GM12878 (cell line): ENCODE data around the gene XPNPEP3. TPM values are rescaled to one million over a fixed set of nuclear protein-coding genes. Genes with fewer than 3 reads are reported as not detected.

Experiments used
- ATAC-seq: fragments of 200-7000 bp; cut with Tn5 transposase; 3 replicates; pipeline ENCODE4 v1.9.1; 2020; ENCODE audit warnings: mild to moderate bottlenecking, moderate library complexity
- BruUV-seq: library from RNA; stranded (reverse); fragments of 400-500 nt; replicated peaks from 2 replicates; lab custom pipeline; 2021; lab: Mats Ljungman, UMichigan
- CTCF ChIA-PET: fragments of 300-600 bp; sonication (Branson Sonifier 250); formaldehyde crosslinking; extraction: SDS; loops from one replicate; lab custom pipeline; 2021; ENCODE audit warnings: inconsistent platforms; lab: Yijun Ruan, JAX
- POLR2A ChIA-PET: fragments of 350-600 bp; formaldehyde crosslinking; extraction: SDS; loops from one replicate; lab custom pipeline; 2021; ENCODE audit warnings: inconsistent platforms; lab: Charles Lee
- RAD21 ChIA-PET: fragments of 300-600 bp; sonication (Branson Sonifier 250); formaldehyde crosslinking; loops from one replicate; lab custom pipeline; 2023; ENCODE audit warnings: antibody characterized with exemption; ENCODE audit not compliant: unreplicated experiment; lab: Charles Lee
- SMC1A ChIA-PET: fragments of 300-600 bp; sonication (Branson Sonifier 250); formaldehyde crosslinking; loops from one replicate; lab custom pipeline; 2023; ENCODE audit not compliant: unreplicated experiment, uncharacterized antibody; lab: Charles Lee
- DNase-seq: peaks from one replicate; pipeline ENCODE4 v3.0.0-alpha.2; 2011; ENCODE audit warnings: low read depth, low spot score
- FAIRE-seq: peaks from 3 replicates; lab custom pipeline; 2011; peaks lifted over from hg19 to GRCh38; lab: Jason Lieb, UNC
- H2AFZ ChIP-seq: 2 replicates; pipeline ENCODE4 v1.6.0; 2011; ENCODE audit warnings: low read depth, low read length, control low read depth; ENCODE audit not compliant: control insufficient read depth
- H3K27ac ChIP-seq: 2 replicates; pipeline ENCODE4 v1.5.1; 2011; ENCODE audit warnings: control low read depth; ENCODE audit not compliant: control insufficient read depth, insufficient read depth
- H3K27me3 ChIP-seq, 2 experiments: replicated peaks in 1 of 2; 2 replicates each; pipeline versions ENCODE4 v1.6.0 to v1.6.1; 2011; ENCODE audit warnings: low read length in 1 of 2; ENCODE audit not compliant: control insufficient read depth in 2 of 2, insufficient read depth in 2 of 2
- H3K36me3 ChIP-seq, 2 experiments: 2 replicates each; pipeline ENCODE4 v1.5.1; 2011; ENCODE audit warnings: low read length in 1 of 2; ENCODE audit not compliant: control insufficient read depth in 2 of 2, insufficient read depth in 2 of 2
- H3K4me1 ChIP-seq: 2 replicates; pipeline ENCODE4 v1.6.1; 2011; ENCODE audit warnings: mild to moderate bottlenecking, low read length, moderate library complexity, mixed read lengths; ENCODE audit not compliant: control insufficient read depth, insufficient read depth
- H3K4me2 ChIP-seq: 2 replicates; pipeline ENCODE4 v1.6.0; 2011; ENCODE audit warnings: control low read depth; ENCODE audit not compliant: control insufficient read depth, insufficient read depth
- H3K4me3 ChIP-seq: fragments of 200-600 bp; sonication (generic); 2 replicates; pipeline ENCODE4 v1.5.1; 2016
- H3K79me2 ChIP-seq: 2 replicates; pipeline ENCODE4 v1.6.0; 2011; ENCODE audit warnings: low read length; ENCODE audit not compliant: control insufficient read depth, insufficient read depth
- H3K9ac ChIP-seq: 2 replicates; pipeline ENCODE4 v1.8.0; 2011; ENCODE audit warnings: low read length, control low read depth, mixed read lengths; ENCODE audit not compliant: control insufficient read depth, insufficient read depth
- H3K9me3 ChIP-seq: replicated peaks from 3 replicates; pipeline ENCODE4 v1.5.1; 2011; ENCODE audit warnings: mild to moderate bottlenecking, low read length; ENCODE audit not compliant: control insufficient read depth, insufficient read depth
- H4K20me1 ChIP-seq: 2 replicates; pipeline ENCODE4 v1.6.0; 2011; ENCODE audit not compliant: control insufficient read depth, insufficient read depth
- CBX5 ChIP-seq: sonication (generic); IDR thresholded peaks from 2 replicates; pipeline ENCODE4 v1.6.1; 2016; ENCODE audit warnings: low read depth, moderate library complexity, mild to moderate bottlenecking, inconsistent platforms
- EP300 ChIP-seq, 2 experiments: fragments of 150-350 bp in 1 of 2; IDR thresholded peaks; 2 replicates each; pipeline ENCODE4 v1.6.1; 2011 to 2012; ENCODE audit warnings: low read depth in 2 of 2, low read length in 2 of 2, borderline replicate concordance in 1 of 2, improper control_type of control experiment in 1 of 2, inconsistent platforms in 1 of 2; ENCODE audit not compliant: control insufficient read depth in 1 of 2
- FOXM1 ChIP-seq: IDR thresholded peaks from 2 replicates; pipeline ENCODE4 v1.6.1; 2012; ENCODE audit warnings: low read depth, mild to moderate bottlenecking, inconsistent platforms, low read length, moderate library complexity
- RBBP5 ChIP-seq: fragments of 200-600 bp; sonication (generic); conservative IDR thresholded peaks from 2 replicates; pipeline ENCODE4 v1.6.1; 2016
- RCOR1 ChIP-seq: conservative IDR thresholded peaks from 2 replicates; pipeline ENCODE4 v1.6.1; 2012; ENCODE audit warnings: low read depth, low read length, improper control_type of control experiment
- SP1 ChIP-seq: IDR thresholded peaks from one replicate; pipeline ENCODE4 v1.6.1; 2011; ENCODE audit warnings: low read depth, low read length
- WGBS: methylation state at CpG from one replicate; pipeline ENCODE4 v1.1.6; 2016; ENCODE audit warnings: low lambda C conversion rate; ENCODE audit not compliant: insufficient replicate concordance, insufficient coverage; ENCODE audit errors: missing lambda C conversion rate; 5-methylcytosine and 5-hydroxymethylcytosine counted together
- in situ Hi-C: fragments of 300-500 bp; cut with MboI; formaldehyde crosslinking; loops from 9 replicates; pipeline ENCODE4 v1.14.3; 2018; ENCODE audit warnings: mixed read lengths
- intact Hi-C: fragments of 100-400 bp; cut with micrococcal nuclease; formaldehyde crosslinking; loops from one replicate; pipeline ENCODE4 v1.14.2; 2022; ENCODE audit not compliant: unreplicated experiment
- polyA plus RNA-seq, 11 experiments: library from polyadenylated mRNA; depleted of rRNA in 4 of 11; unstranded in 6 of 11; stranded (reverse) in 5 of 11; fragments of >200 nt; fragmentation: Nextera tagmentation in 4 of 11; fragmentation: Illumina TruSeq in 1 of 11; extraction: Ambion mirVana in 4 of 11; extraction: Trizol in 1 of 11; gene quantifications; 1 replicate in 1 of 11; 2 replicates in 10 of 11; pipeline versions ENCODE4 v1.2.1 to v1.2.3, GENCODE V29; 2011 to 2016; ENCODE audit warnings: inconsistent platforms in 2 of 11, missing spikeins in 2 of 11, low read depth in 1 of 11
- total RNA-seq, 4 experiments: library from RNA; depleted of rRNA in 3 of 4; stranded (reverse); fragments of >200 nt in 3 of 4; fragmentation: Illumina TruSeq in 1 of 4; extraction: Trizol in 1 of 4; gene quantifications; 2 replicates each; pipeline versions ENCODE4 v1.2.1 to v1.2.3, GENCODE V29; 2013 to 2021
- TF ChIP-seq, protein P1 (sequence below), 3 experiments: IDR thresholded peaks in 2 of 3; conservative IDR thresholded peaks in 1 of 3; 2 replicates each; pipeline ENCODE4 v1.5.1; 2011; ENCODE audit warnings: low read depth in 3 of 3, low read length in 3 of 3, mild to moderate bottlenecking in 3 of 3, control low read depth in 2 of 3, moderate library complexity in 2 of 3, inconsistent platforms in 1 of 3, mixed read lengths in 1 of 3; ENCODE audit not compliant: control insufficient read depth in 2 of 3, insufficient read depth in 1 of 3; ENCODE audit errors: extremely low read depth in 1 of 3
- TF ChIP-seq, protein P2 (sequence below): fragments of 450-650 bp; formaldehyde crosslinking; IDR thresholded peaks from 2 replicates; pipeline ENCODE4 v1.4.0; 2020; ENCODE audit warnings: mild to moderate bottlenecking, moderate library complexity
- TF ChIP-seq, protein P3 (sequence below): fragments of 450-650 bp; IDR thresholded peaks from 2 replicates; pipeline ENCODE4 v1.6.1; 2017; ENCODE audit warnings: mild to moderate bottlenecking, moderate library complexity
- TF ChIP-seq, protein P4 (sequence below): fragments of 450-650 bp; conservative IDR thresholded peaks from 2 replicates; pipeline ENCODE4 v1.6.1; 2017; ENCODE audit warnings: mild to moderate bottlenecking, moderate library complexity

Gene XPNPEP3
- total and polyA plus RNA-seq, 10 of the 15 experiments (the other 5 are each of a cell fraction or from before 2014, with no cell fraction given), result 6.7 to 19.9 (median 11.7) TPM

DNA sequence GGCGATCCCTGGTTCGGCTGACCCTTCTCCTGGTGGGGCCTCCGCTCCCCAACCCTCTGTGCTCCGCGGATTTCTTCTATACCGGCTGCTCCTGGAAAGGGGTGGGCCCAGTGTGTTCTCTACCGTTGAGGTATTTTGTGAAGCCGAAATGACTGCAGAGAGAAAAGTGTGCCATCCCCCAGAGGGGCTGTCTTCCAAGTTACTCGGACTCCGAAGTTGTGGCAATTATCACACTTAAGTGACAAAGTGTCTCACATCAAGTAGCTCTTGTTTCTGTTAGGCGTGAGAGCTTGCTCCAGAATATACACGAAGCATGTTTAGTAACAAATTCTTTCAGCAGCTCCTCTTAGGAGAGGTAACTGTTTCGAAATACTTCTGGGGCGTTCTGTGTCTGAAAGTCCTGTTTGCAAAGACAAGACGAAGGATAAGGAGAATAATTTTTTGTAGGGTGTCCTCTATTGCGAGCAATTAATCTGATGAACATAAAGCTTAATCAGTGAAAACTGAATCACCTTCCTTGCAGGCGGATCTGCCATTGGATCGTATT is 434 bp downstream of the XPNPEP3 start:
- Histone ChIP-seq H2AFZ (peak overlapping the region; percentile 87), H3K27ac (peak overlapping the region; percentile 72), H3K4me3 (peak overlapping the region; percentile 98), H3K4me2 (peak overlapping the region; percentile 80), H3K9me3 (no peaks in the 10 kb centered on the region), H3K4me1 (peaks cover 4% of the 10 kb centered on the region), H3K36me3 (no peaks in the 10 kb centered on the region), H3K9ac (peak overlapping the region; percentile 95), H3K79me2 (peaks cover 71% of the 10 kb centered on the region), H4K20me1 (no peaks in the 10 kb centered on the region), H3K27me3 (no peaks in the 10 kb centered on the region)
- RAD21 ChIA-PET, result interaction anchor here (0.9 to 1.7 kb wide), 3 partner anchors 39 to 175 kb away, joined by 4 to 7 read pairs (median 6); no protein-coding TSS in a partner anchor
- SMC1A ChIA-PET, result interaction anchor here (0.8 to 2.3 kb wide), 8 partner anchors 13 to 236 kb away, joined by 3 to 7 read pairs (median 4); no protein-coding TSS in a partner anchor
- WGBS, result 3% methylated on average over 18 of the region's 18 CpGs
- ATAC-seq (no peak), FAIRE-seq (no peak), DNase-seq (no peak)
- POLR2A ChIA-PET, result interaction anchor here (0.5 to 6.2 kb wide), 5 partner anchors 8 to 764 kb away, joined by 3 to 41 read pairs (median 5); partner anchors contain the start of genes DESI1, SLC25A17 and XRCC6
- in situ Hi-C loops, result no loop called here
- CTCF ChIA-PET, result interaction anchor here (0.6 to 2.9 kb wide), 10 partner anchors 9 to 323 kb away, joined by 3 to 15 read pairs (median 4); partner anchors contain the start of genes MRTFA and SLC25A17
- TSS peak; percentile 81 for BruUV-seq
- intact Hi-C loops, result no loop called here
- TF ChIP-seq RCOR1 (no peak), RBBP5 (no peak), EP300 (IDR thresholded peaks at IDR 0.05; ENCODE audit: borderline replicate concordance in 1 of 2, control insufficient read depth in 1 of 2, low read depth in 2 of 2, low read length in 2 of 2) (no peak), SP1 (no peak), FOXM1 (no peak), CBX5 (no peak)
- TF ChIP-seq, protein P1, sequence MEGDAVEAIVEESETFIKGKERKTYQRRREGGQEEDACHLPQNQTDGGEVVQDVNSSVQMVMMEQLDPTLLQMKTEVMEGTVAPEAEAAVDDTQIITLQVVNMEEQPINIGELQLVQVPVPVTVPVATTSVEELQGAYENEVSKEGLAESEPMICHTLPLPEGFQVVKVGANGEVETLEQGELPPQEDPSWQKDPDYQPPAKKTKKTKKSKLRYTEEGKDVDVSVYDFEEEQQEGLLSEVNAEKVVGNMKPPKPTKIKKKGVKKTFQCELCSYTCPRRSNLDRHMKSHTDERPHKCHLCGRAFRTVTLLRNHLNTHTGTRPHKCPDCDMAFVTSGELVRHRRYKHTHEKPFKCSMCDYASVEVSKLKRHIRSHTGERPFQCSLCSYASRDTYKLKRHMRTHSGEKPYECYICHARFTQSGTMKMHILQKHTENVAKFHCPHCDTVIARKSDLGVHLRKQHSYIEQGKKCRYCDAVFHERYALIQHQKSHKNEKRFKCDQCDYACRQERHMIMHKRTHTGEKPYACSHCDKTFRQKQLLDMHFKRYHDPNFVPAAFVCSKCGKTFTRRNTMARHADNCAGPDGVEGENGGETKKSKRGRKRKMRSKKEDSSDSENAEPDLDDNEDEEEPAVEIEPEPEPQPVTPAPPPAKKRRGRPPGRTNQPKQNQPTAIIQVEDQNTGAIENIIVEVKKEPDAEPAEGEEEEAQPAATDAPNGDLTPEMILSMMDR (IDR thresholded peaks at IDR 0.05 in 2 of 3, conservative IDR thresholded peaks at IDR 0.05 in 1 of 3; ENCODE audit: control insufficient read depth in 2 of 3, extremely low read depth in 1 of 3, insufficient read depth in 1 of 3, low read depth in 3 of 3, low read length in 3 of 3), result no peak
- TF ChIP-seq, protein P2, sequence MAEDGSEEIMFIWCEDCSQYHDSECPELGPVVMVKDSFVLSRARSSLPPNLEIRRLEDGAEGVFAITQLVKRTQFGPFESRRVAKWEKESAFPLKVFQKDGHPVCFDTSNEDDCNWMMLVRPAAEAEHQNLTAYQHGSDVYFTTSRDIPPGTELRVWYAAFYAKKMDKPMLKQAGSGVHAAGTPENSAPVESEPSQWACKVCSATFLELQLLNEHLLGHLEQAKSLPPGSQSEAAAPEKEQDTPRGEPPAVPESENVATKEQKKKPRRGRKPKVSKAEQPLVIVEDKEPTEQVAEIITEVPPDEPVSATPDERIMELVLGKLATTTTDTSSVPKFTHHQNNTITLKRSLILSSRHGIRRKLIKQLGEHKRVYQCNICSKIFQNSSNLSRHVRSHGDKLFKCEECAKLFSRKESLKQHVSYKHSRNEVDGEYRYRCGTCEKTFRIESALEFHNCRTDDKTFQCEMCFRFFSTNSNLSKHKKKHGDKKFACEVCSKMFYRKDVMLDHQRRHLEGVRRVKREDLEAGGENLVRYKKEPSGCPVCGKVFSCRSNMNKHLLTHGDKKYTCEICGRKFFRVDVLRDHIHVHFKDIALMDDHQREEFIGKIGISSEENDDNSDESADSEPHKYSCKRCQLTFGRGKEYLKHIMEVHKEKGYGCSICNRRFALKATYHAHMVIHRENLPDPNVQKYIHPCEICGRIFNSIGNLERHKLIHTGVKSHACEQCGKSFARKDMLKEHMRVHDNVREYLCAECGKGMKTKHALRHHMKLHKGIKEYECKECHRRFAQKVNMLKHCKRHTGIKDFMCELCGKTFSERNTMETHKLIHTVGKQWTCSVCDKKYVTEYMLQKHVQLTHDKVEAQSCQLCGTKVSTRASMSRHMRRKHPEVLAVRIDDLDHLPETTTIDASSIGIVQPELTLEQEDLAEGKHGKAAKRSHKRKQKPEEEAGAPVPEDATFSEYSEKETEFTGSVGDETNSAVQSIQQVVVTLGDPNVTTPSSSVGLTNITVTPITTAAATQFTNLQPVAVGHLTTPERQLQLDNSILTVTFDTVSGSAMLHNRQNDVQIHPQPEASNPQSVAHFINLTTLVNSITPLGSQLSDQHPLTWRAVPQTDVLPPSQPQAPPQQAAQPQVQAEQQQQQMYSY (CRISPR knock-in tag), result no peak
- TF ChIP-seq, protein P3, sequence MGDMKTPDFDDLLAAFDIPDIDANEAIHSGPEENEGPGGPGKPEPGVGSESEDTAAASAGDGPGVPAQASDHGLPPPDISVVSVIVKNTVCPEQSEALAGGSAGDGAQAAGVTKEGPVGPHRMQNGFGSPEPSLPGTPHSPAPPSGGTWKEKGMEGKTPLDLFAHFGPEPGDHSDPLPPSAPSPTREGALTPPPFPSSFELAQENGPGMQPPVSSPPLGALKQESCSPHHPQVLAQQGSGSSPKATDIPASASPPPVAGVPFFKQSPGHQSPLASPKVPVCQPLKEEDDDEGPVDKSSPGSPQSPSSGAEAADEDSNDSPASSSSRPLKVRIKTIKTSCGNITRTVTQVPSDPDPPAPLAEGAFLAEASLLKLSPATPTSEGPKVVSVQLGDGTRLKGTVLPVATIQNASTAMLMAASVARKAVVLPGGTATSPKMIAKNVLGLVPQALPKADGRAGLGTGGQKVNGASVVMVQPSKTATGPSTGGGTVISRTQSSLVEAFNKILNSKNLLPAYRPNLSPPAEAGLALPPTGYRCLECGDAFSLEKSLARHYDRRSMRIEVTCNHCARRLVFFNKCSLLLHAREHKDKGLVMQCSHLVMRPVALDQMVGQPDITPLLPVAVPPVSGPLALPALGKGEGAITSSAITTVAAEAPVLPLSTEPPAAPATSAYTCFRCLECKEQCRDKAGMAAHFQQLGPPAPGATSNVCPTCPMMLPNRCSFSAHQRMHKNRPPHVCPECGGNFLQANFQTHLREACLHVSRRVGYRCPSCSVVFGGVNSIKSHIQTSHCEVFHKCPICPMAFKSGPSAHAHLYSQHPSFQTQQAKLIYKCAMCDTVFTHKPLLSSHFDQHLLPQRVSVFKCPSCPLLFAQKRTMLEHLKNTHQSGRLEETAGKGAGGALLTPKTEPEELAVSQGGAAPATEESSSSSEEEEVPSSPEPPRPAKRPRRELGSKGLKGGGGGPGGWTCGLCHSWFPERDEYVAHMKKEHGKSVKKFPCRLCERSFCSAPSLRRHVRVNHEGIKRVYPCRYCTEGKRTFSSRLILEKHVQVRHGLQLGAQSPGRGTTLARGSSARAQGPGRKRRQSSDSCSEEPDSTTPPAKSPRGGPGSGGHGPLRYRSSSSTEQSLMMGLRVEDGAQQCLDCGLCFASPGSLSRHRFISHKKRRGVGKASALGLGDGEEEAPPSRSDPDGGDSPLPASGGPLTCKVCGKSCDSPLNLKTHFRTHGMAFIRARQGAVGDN, result no peak
- TF ChIP-seq, protein P4, sequence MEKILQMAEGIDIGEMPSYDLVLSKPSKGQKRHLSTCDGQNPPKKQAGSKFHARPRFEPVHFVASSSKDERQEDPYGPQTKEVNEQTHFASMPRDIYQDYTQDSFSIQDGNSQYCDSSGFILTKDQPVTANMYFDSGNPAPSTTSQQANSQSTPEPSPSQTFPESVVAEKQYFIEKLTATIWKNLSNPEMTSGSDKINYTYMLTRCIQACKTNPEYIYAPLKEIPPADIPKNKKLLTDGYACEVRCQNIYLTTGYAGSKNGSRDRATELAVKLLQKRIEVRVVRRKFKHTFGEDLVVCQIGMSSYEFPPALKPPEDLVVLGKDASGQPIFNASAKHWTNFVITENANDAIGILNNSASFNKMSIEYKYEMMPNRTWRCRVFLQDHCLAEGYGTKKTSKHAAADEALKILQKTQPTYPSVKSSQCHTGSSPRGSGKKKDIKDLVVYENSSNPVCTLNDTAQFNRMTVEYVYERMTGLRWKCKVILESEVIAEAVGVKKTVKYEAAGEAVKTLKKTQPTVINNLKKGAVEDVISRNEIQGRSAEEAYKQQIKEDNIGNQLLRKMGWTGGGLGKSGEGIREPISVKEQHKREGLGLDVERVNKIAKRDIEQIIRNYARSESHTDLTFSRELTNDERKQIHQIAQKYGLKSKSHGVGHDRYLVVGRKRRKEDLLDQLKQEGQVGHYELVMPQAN, result no peak; the same call in 1 of the 2 replicates
